Measurements from ENCODE around the gene LDHD. TPM values are rescaled to one million over a fixed set of nuclear protein-coding genes. Genes with fewer than 3 reads are reported as not detected.

LDHD gene
- total RNA-seq, result not detected
- polyA plus RNA-seq, result 0.10 TPM

DNA sequence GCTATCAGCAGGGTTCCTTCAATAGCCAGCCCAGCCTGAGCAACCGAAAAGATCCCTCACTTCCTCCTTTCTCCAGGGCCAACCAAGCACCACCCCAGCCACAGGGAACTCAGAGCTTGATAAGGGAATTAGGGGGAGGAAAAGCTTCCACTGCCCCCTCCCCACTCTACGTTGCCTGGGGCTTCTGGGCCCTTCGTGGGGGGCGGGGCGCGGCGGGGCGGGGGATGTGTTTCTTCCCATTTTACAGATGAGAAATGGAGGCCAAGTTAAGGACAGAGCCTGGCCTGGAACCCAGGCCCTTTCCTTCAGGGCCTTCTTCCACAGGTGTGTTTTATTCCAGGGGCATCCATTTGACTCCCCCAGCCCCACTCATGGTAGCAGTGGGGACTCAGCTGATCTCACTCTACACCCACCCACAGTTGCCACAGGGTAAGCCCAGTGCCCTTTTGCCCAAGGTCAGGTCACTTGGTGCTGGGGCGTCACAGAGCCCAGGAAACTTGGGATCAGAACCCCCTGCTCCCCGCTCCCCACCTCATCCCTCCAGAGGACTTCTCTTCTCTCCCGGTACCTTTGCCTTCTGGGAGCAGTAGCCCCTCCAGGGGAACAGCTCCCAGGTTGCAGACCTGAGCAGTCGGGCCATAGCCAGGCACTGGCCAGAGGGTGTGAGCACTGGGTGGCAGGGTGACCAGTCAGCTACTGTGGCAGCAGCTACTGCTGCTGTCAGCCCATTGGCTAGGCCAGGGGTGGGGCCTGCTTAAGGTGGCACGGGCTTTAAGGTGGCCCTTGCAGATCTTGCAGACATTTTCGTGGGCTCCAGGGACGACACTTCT is at the start of gene LDHD:
TSS of gene LDHD (minus strand) at position 700 of the 830 bp plus-strand sequence. CDS start at position 640, 60 bp downstream.
- CTCF ChIA-PET, result interaction anchor here (0.6 to 1.1 kb wide), 2 partner anchors 38 to 118 kb away, joined by 3 read pairs; no protein-coding TSS in a partner anchor

DNA sequence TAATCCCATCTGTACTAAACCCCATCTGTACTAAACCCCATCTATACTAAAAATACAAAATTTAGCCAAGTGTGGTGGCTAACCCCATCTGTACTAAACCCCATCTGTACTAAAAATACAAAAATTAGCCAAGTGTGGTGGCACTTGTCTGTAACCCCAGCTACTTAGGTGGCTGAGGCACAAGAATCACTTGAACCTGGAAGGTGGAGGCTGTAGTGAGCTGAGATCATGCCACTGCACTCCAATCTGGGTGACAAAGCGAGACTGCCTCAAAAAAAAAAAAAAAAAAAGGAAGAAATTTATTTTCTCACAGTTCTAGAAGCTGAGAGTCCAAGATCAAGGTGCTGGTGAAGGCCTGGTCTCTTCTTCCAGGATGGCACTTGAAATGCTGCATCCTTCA is 43.8 kb upstream of the LDHD start:
- peaks cover 5 to 20% (median 7%) of the 10 kb centered on the region in 3 donors for H3K4me1 Mint-ChIP-seq
- CTCF ChIA-PET, result interaction anchor here (1.2 kb wide), 1 partner anchor 28 kb away, joined by 4 read pairs; no protein-coding TSS in a partner anchor
- POLR2A ChIA-PET, result no interaction called here

More for the DNA sequence above, at the start of gene LDHD:
- H3K27ac Mint-ChIP-seq, result peak within 1 kb of the TSS in 1 of 8 donors; percentile 81
- peaks cover 1 to 9% of the 10 kb centered on the region in 2 donors for H3K27me3 Mint-ChIP-seq
- no peaks in the 10 kb centered on the region for H3K9me3 ChIP-seq (ENCODE audit: low read length)
- no peak for DNase-seq
- POLR2A ChIA-PET, result no interaction called here
- H3K4me1 Mint-ChIP-seq, result peaks cover 0 to 2% (median 1%) of the 10 kb centered on the region in 3 donors
- H3K4me1 ChIP-seq (ENCODE audit: insufficient read depth, low read length), result peaks cover 4% of the 10 kb centered on the region
- H3K27me3 ChIP-seq (ENCODE audit: insufficient read depth, low read length, poor library complexity, severe bottlenecking), result no peaks in the 10 kb centered on the region
- H3K9me3 Mint-ChIP-seq, result peaks cover under 1 to 5% (median 2%) of the 10 kb centered on the region in 5 donors
- H3K4me3 ChIP-seq (ENCODE audit: low read length), result no peak within 1 kb of the TSS
- no peaks in the 10 kb centered on the region for H3K36me3 Mint-ChIP-seq
- no peaks in the 10 kb centered on the region for H3K36me3 ChIP-seq (ENCODE audit: insufficient read depth, low read length)
- no peak within 1 kb of the TSS for H3K4me3 Mint-ChIP-seq
- no peak within 1 kb of the TSS for H3K27ac ChIP-seq (ENCODE audit: low read depth, low read length)

DNA sequence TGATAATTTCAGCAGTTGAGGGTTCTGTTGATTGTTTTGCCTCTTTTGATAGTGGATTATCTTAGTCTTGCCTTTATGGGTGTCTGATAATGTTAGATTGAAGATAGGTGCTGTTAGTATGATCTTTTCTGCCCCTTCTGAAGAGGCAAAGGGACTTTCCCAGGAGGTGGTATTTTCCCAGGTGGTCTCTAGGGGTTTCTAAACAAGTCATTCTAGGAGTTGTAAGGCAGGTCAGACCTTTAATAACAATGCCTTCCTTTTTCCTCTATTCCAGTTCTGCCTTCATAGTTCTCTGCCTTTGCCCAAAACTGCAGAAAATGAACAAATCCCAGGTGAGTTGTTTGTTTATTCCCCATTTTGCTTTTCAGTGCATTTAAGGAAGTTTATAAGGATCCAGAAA is 36.1 kb upstream of the LDHD start:
- POLR2A ChIA-PET, result no interaction called here
- CTCF ChIA-PET, result no interaction called here
- H3K27me3 Mint-ChIP-seq, result no peaks in the 10 kb centered on the region
- Histone ChIP-seq H3K4me3 (ENCODE audit: low read length) (no peak overlapping the region), H3K36me3 (ENCODE audit: insufficient read depth, low read length) (no peaks in the 10 kb centered on the region), H3K4me1 (ENCODE audit: insufficient read depth, low read length) (peaks cover 7% of the 10 kb centered on the region), H3K9me3 (ENCODE audit: low read length) (peaks cover 5% of the 10 kb centered on the region), H3K27ac (ENCODE audit: low read depth, low read length) (no peak overlapping the region), H3K27me3 (ENCODE audit: insufficient read depth, low read length, poor library complexity, severe bottlenecking) (no peaks in the 10 kb centered on the region)
- H3K4me1 Mint-ChIP-seq, result peaks cover 17 to 43% (median 22%) of the 10 kb centered on the region in 3 donors
- H3K4me3 Mint-ChIP-seq, result peak overlapping the region in 1 of 7 donors; percentile 80
- H3K27ac Mint-ChIP-seq, result peak overlapping the region in 2 of 8 donors; percentile 62 to 78
- H3K36me3 Mint-ChIP-seq, result peaks cover 28 to 54% (median 34%) of the 10 kb centered on the region in 3 donors
- DNase-seq, result no peak
- peaks cover 9 to 20% (median 14%) of the 10 kb centered on the region in 5 donors for H3K9me3 Mint-ChIP-seq

More for the DNA sequence above, 43.8 kb upstream of the LDHD start:
- H3K4me3 ChIP-seq (ENCODE audit: low read length), result no peak overlapping the region
- no peaks in the 10 kb centered on the region for H3K27me3 ChIP-seq (ENCODE audit: insufficient read depth, low read length, poor library complexity, severe bottlenecking)
- peaks cover 0 to 2% (median 0%) of the 10 kb centered on the region in 5 donors for H3K9me3 Mint-ChIP-seq
- no peaks in the 10 kb centered on the region for H3K36me3 ChIP-seq (ENCODE audit: insufficient read depth, low read length)
- H3K36me3 Mint-ChIP-seq, result peaks cover 26 to 59% (median 39%) of the 10 kb centered on the region in 3 donors
- DNase-seq, result no peak
- no peaks in the 10 kb centered on the region for H3K9me3 ChIP-seq (ENCODE audit: low read length)
- H3K4me1 ChIP-seq (ENCODE audit: insufficient read depth, low read length), result no peaks in the 10 kb centered on the region
- no peak overlapping the region for H3K27ac ChIP-seq (ENCODE audit: low read depth, low read length)
- H3K27ac Mint-ChIP-seq, result no peak overlapping the region
- no peak overlapping the region for H3K4me3 Mint-ChIP-seq
- no peaks in the 10 kb centered on the region for H3K27me3 Mint-ChIP-seq

DNA sequence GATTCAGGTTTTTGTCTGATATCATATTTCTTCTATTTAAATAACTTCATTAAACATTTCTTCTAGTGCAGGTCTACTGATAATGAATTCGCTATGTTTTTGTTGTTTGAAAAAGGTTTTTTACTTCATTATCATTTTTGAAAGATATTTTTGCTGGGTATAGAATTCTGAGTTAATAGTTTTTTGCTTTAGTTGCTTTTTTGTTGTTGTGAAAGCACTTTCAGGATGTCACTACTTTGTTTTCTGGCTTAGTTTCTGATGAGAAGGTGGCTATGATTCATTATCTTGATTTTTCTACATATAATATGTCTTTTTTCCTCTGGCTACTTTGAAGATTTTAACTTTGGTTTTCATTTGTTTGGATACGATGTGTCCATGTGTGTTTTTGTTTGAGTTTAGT is 35.2 kb upstream of the LDHD start:
- ChIA-PET POLR2A (no interaction called here), CTCF (no interaction called here)
- Mint-ChIP-seq H3K4me3 (peak overlapping the region in 2 of 7 donors; percentile 50 to 80), H3K4me1 (peaks cover 17 to 36% (median 25%) of the 10 kb centered on the region in 3 donors), H3K27me3 (no peaks in the 10 kb centered on the region), H3K9me3 (peaks cover 9 to 20% (median 14%) of the 10 kb centered on the region in 5 donors), H3K36me3 (peaks cover 23 to 47% (median 33%) of the 10 kb centered on the region in 3 donors), H3K27ac (peak overlapping the region in 1 of 8 donors; percentile 63)
- Histone ChIP-seq H3K9me3 (ENCODE audit: low read length) (peaks cover 5% of the 10 kb centered on the region), H3K4me1 (ENCODE audit: insufficient read depth, low read length) (peaks cover 7% of the 10 kb centered on the region), H3K27me3 (ENCODE audit: insufficient read depth, low read length, poor library complexity, severe bottlenecking) (no peaks in the 10 kb centered on the region), H3K27ac (ENCODE audit: low read depth, low read length) (no peak overlapping the region), H3K36me3 (ENCODE audit: insufficient read depth, low read length) (no peaks in the 10 kb centered on the region), H3K4me3 (ENCODE audit: low read length) (no peak overlapping the region)
- no peak for DNase-seq

DNA sequence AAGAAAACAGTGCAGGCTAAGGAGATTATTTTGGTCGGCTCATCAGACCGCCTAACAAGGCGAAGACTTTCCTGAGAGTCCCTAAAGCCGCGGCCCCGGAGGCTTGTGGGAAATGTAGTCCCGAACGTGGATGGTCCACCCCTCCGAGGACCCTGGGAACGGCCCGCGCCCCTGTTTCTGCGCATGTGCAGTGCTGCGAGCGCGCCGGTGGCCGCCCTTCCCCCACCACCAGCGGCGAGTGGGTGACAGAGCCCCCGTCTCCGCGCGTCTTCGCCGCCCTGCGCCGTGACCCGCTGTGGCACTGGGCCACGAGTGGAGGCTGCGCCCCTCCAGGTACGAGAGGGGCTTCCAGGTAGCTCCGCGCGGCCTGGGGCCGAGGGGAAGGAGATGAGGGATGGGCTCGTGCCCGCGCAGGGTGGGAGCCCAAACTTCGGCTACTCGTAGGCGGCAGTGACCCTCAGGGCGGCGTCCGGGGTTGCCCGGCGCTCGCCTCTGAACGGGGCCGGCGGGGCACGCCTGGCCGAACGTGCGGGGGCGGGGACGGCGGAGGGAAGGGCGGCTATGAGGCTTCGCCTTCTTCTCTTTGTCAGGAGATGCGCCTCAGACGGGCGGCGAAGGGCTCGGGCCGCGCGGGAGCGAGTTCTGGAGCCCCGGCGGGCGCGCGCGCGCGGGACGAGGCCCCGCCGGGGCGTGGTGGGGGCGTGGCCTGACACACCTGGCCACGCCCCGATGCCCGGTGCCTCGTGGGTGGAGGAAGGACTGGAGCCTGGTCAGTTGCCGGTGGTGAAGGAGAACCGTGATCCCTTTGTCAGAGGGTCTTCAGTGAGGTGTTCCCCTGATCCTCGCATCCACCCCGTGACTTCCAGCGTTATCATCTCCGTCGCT is 32.0 kb upstream of the LDHD start, which contains the start of gene ZFP1:
TSS of gene ZFP1 (plus strand) at position 214 of the 885 bp plus-strand sequence. CDS start 4,428 bp downstream, outside the sequence.
- Histone ChIP-seq H3K9me3 (ENCODE audit: low read length) (peaks cover 5% of the 10 kb centered on the region), H3K4me1 (ENCODE audit: insufficient read depth, low read length) (peaks cover 7% of the 10 kb centered on the region), H3K27me3 (ENCODE audit: insufficient read depth, low read length, poor library complexity, severe bottlenecking) (no peaks in the 10 kb centered on the region), H3K27ac (ENCODE audit: low read depth, low read length) (peak within 1 kb of the TSS; percentile 80), H3K4me3 (ENCODE audit: low read length) (peak within 1 kb of the TSS; percentile 95), H3K36me3 (ENCODE audit: insufficient read depth, low read length) (no peaks in the 10 kb centered on the region)
- Mint-ChIP-seq H3K4me3 (peak within 1 kb of the TSS; percentile 85 to 97 (median 88)), H3K27ac (peak within 1 kb of the TSS; percentile 82 to 93 (median 88)), H3K4me1 (peaks cover 17 to 31% (median 25%) of the 10 kb centered on the region in 3 donors), H3K36me3 (peaks cover 20 to 29% (median 29%) of the 10 kb centered on the region in 3 donors), H3K9me3 (peaks cover 9 to 20% (median 14%) of the 10 kb centered on the region in 5 donors), H3K27me3 (no peaks in the 10 kb centered on the region)
- peak; percentile 91 to 97 (median 93) for DNase-seq
- ChIA-PET POLR2A (interaction anchor here (0.7 kb wide), 1 partner anchor 231 kb away, joined by 3 read pairs; no protein-coding TSS in a partner anchor), CTCF (interaction anchor here (1.7 kb wide), 1 partner anchor 151 kb away, joined by 4 read pairs; the partner anchor contains the start of gene ZNRF1)

DNA sequence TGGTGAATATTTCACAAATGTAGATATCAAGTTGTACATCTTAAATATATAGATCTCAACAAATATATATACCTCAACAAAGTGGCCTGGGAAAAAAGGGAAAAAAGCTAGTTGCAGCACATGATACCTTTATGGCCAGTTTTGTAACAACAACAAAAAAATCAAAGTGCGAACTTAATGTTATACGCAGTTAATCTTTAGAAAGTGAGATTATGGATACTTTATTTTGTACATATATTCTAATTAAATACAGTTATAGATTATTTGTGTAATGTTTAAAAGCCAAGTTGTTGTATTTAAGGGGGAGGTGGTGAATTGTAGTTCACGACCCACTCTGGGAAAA is 31.4 kb upstream of the LDHD start:
- ChIA-PET POLR2A (interaction anchor here (0.7 kb wide), 1 partner anchor 232 kb away, joined by 3 read pairs; no protein-coding TSS in a partner anchor), CTCF (interaction anchor here (1.7 kb wide), 1 partner anchor 150 kb away, joined by 4 read pairs; the partner anchor contains the start of gene ZNRF1)
- no peaks in the 10 kb centered on the region for H3K27me3 Mint-ChIP-seq
- H3K4me3 ChIP-seq (ENCODE audit: low read length), result no peak overlapping the region
- no peaks in the 10 kb centered on the region for H3K36me3 ChIP-seq (ENCODE audit: insufficient read depth, low read length)
- H3K4me1 ChIP-seq (ENCODE audit: insufficient read depth, low read length), result peaks cover 7% of the 10 kb centered on the region
- H3K27me3 ChIP-seq (ENCODE audit: insufficient read depth, low read length, poor library complexity, severe bottlenecking), result no peaks in the 10 kb centered on the region
- peak overlapping the region in 7 of 8 donors; percentile 57 to 89 (median 76) for H3K27ac Mint-ChIP-seq
- peak overlapping the region; percentile 85 to 97 (median 88) for H3K4me3 Mint-ChIP-seq
- H3K27ac ChIP-seq (ENCODE audit: low read depth, low read length), result no peak overlapping the region
- H3K36me3 Mint-ChIP-seq, result peaks cover 17 to 25% (median 25%) of the 10 kb centered on the region in 3 donors
- H3K9me3 ChIP-seq (ENCODE audit: low read length), result peaks cover 5% of the 10 kb centered on the region
- no peak for DNase-seq
- H3K9me3 Mint-ChIP-seq, result peaks cover 9 to 20% (median 14%) of the 10 kb centered on the region in 5 donors
- peaks cover 17 to 29% (median 25%) of the 10 kb centered on the region in 3 donors for H3K4me1 Mint-ChIP-seq

DNA sequence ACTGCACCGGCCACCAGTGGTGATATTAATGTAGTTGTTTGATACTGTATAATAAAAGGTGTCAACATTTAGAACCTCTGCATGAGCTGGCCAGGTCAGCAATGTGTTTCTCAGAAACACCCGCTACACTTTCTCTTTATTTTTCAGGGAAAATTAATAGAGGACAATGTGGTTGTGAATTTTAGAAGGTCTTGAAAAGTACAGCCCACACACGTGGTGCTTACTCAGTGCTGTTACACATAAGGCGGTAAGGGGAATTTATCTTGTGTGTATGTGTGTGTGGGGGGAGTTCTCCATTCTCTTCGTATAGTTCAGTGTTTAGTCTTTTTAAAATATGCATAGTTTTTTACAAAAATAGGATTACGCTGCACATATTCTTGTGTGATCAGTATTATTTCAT is 27.4 kb upstream of the LDHD start:
- Histone ChIP-seq H3K4me1 (ENCODE audit: insufficient read depth, low read length) (peaks cover under 1% of the 10 kb centered on the region), H3K36me3 (ENCODE audit: insufficient read depth, low read length) (no peaks in the 10 kb centered on the region), H3K27ac (ENCODE audit: low read depth, low read length) (no peak overlapping the region), H3K9me3 (ENCODE audit: low read length) (no peaks in the 10 kb centered on the region), H3K27me3 (ENCODE audit: insufficient read depth, low read length, poor library complexity, severe bottlenecking) (no peaks in the 10 kb centered on the region), H3K4me3 (ENCODE audit: low read length) (no peak overlapping the region)
- no peak for DNase-seq
- H3K36me3 Mint-ChIP-seq, result peaks cover 0 to 3% (median 0%) of the 10 kb centered on the region in 3 donors
- H3K4me1 Mint-ChIP-seq, result peaks cover 1 to 7% (median 4%) of the 10 kb centered on the region in 3 donors
- no peak overlapping the region for H3K4me3 Mint-ChIP-seq
- no peaks in the 10 kb centered on the region for H3K9me3 Mint-ChIP-seq
- no peak overlapping the region for H3K27ac Mint-ChIP-seq
- peaks cover under 1 to 2% of the 10 kb centered on the region in 2 donors for H3K27me3 Mint-ChIP-seq
- POLR2A ChIA-PET, result no interaction called here
- CTCF ChIA-PET, result no interaction called here
